A549 treated with AZD9567 at 1 μM for 4 hours (cell line): ENCODE measurements around the gene PLEKHG4. TPM values are rescaled to one million over a fixed set of nuclear protein-coding genes. Genes with fewer than 3 reads are reported as not detected.

Experiments used
- total RNA-seq: library from RNA; stranded (reverse); fragments of 200-300 nt; extraction: Qiagen RNA extraction; gene quantifications from 5 replicates; pipeline ENCODE4 v1.2.3, GENCODE V29; 2022; ENCODE audit not compliant: insufficient read depth

The PLEKHG4 gene
- 10.3 to 13.6 TPM (median 13.0 TPM) in 5 replicates for total RNA-seq

GRCh38 chr16:67279296-67280089 lies at the start of gene PLEKHG4:
Gene PLEKHG4, plus strand, starts transcription at chr16:67279532. Its CDS starts 513 bp downstream, at chr16:67280045.

GRCh38 chr16:67247192-67248072 lies 31.9 kb upstream of the PLEKHG4 start, which contains the start of gene FHOD1:
Gene FHOD1, minus strand, starts transcription at chr16:67247481. Its CDS starts 71 bp downstream, at chr16:67247410.

GRCh38 chr16:67248401-67249177 lies 30.7 kb upstream of the PLEKHG4 start, which contains the start of gene SLC9A5:
Gene SLC9A5, plus strand, starts transcription at chr16:67248979. Its CDS starts 36 bp downstream, at chr16:67249015.

GRCh38 chr16:67326472-67327309 lies 47.4 kb downstream of the PLEKHG4 start, which contains the start of the genes KCTD19 and LRRC36:
Gene KCTD19, minus strand, starts transcription at chr16:67326741. Its CDS starts 34 bp downstream, at chr16:67326707.
Gene LRRC36, plus strand, starts transcription at chr16:67326815. Its CDS starts 48 bp downstream, at chr16:67326863.

Other genes starting within 250 kb of the PLEKHG4 start
- gene PHAF1, start 169.6 kb upstream of the PLEKHG4 start, total RNA-seq, result 25.7 to 34.0 TPM (median 26.3 TPM) in 5 replicates
- 7.3 to 8.6 TPM (median 8.4 TPM) in 5 replicates for gene B3GNT9, start 128.5 kb upstream of the PLEKHG4 start, total RNA-seq
- gene TRADD, start 119.6 kb upstream of the PLEKHG4 start, total RNA-seq, result 12.6 to 23.6 TPM (median 22.4 TPM) in 5 replicates
- 4.9 to 12.1 TPM (median 8.9 TPM) in 5 replicates for gene FBXL8, start 119.6 kb upstream of the PLEKHG4 start, total RNA-seq
- 5.9 to 18.4 TPM (median 16.4 TPM) in 5 replicates for gene HSF4, start 114.8 kb upstream of the PLEKHG4 start, total RNA-seq
- 43.9 to 83.6 TPM (median 80.7 TPM) in 5 replicates for gene NOL3, start 109.0 kb upstream of the PLEKHG4 start, total RNA-seq
- gene MATCAP1, start 95.6 kb upstream of the PLEKHG4 start, total RNA-seq, result 5.3 to 8.6 TPM (median 6.8 TPM) in 5 replicates
- 0.07 to 0.15 TPM (median 0.12 TPM) in 4 of 5 replicates, not detected in the other for gene EXOC3L1, start 89.4 kb upstream of the PLEKHG4 start, total RNA-seq
- gene E2F4, start 87.4 kb upstream of the PLEKHG4 start, total RNA-seq, result 102 to 121 TPM (median 104 TPM) in 5 replicates
- 1.6 to 1.7 TPM (median 1.7 TPM) in 4 of 5 replicates, not detected in the other for gene ELMO3, start 80.4 kb upstream of the PLEKHG4 start, total RNA-seq
- gene TMEM208, start 52.4 kb upstream of the PLEKHG4 start, total RNA-seq, result 87.8 to 101 TPM (median 94.4 TPM) in 5 replicates
- 31.6 to 55.6 TPM (median 50.4 TPM) in 5 replicates for gene FHOD1, start 32.1 kb upstream of the PLEKHG4 start, total RNA-seq
- 0.41 to 2.0 TPM (median 1.5 TPM) in 5 replicates for gene SLC9A5, start 30.6 kb upstream of the PLEKHG4 start, total RNA-seq
- 0.11 to 0.85 TPM (median 0.27 TPM) in 4 of 5 replicates, not detected in the other for gene KCTD19, start 47.2 kb downstream of the PLEKHG4 start, total RNA-seq
- 0.13 to 0.29 TPM (median 0.15 TPM) in 3 of 5 replicates, not detected in the others for gene LRRC36, start 47.3 kb downstream of the PLEKHG4 start, total RNA-seq
- 2.1 to 13.9 TPM (median 13.1 TPM) in 5 replicates for gene TPPP3, start 114.0 kb downstream of the PLEKHG4 start, total RNA-seq
- gene ZDHHC1, start 136.9 kb downstream of the PLEKHG4 start, total RNA-seq, result 3.8 to 7.5 TPM (median 7.0 TPM) in 5 replicates
- 1.6 to 2.2 TPM (median 1.8 TPM) in 5 replicates for gene HSD11B2, start 151.6 kb downstream of the PLEKHG4 start, total RNA-seq
- 94.7 to 122 TPM (median 111 TPM) in 5 replicates for gene ATP6V0D1, start 201.6 kb downstream of the PLEKHG4 start, total RNA-seq
- gene AGRP, start 204.0 kb downstream of the PLEKHG4 start, total RNA-seq, result not detected in 5 replicates
- gene RIPOR1, start 249.3 kb downstream of the PLEKHG4 start, total RNA-seq, result 36.7 to 43.5 TPM (median 40.1 TPM) in 5 replicates